ENCODE results near the gene PNPLA5. TPM values are rescaled to one million over a fixed set of nuclear protein-coding genes. Genes with fewer than 3 reads are reported as not detected.

Gene PNPLA5
- total RNA-seq, 4 donors from 2014 or later: not detected

GRCh38 chr22:43883012-43883661 is 8.7 kb downstream of the PNPLA5 start:
- TF ChIP-seq, protein P1, sequence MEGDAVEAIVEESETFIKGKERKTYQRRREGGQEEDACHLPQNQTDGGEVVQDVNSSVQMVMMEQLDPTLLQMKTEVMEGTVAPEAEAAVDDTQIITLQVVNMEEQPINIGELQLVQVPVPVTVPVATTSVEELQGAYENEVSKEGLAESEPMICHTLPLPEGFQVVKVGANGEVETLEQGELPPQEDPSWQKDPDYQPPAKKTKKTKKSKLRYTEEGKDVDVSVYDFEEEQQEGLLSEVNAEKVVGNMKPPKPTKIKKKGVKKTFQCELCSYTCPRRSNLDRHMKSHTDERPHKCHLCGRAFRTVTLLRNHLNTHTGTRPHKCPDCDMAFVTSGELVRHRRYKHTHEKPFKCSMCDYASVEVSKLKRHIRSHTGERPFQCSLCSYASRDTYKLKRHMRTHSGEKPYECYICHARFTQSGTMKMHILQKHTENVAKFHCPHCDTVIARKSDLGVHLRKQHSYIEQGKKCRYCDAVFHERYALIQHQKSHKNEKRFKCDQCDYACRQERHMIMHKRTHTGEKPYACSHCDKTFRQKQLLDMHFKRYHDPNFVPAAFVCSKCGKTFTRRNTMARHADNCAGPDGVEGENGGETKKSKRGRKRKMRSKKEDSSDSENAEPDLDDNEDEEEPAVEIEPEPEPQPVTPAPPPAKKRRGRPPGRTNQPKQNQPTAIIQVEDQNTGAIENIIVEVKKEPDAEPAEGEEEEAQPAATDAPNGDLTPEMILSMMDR (IDR thresholded peaks at IDR 0.05; ENCODE audit: low read depth): no peak

GRCh38 chr22:43882122-43882767 is 9.6 kb downstream of the PNPLA5 start:
- TF ChIP-seq, protein P1 (IDR thresholded peaks at IDR 0.05; ENCODE audit: low read depth): no peak

DNA sequence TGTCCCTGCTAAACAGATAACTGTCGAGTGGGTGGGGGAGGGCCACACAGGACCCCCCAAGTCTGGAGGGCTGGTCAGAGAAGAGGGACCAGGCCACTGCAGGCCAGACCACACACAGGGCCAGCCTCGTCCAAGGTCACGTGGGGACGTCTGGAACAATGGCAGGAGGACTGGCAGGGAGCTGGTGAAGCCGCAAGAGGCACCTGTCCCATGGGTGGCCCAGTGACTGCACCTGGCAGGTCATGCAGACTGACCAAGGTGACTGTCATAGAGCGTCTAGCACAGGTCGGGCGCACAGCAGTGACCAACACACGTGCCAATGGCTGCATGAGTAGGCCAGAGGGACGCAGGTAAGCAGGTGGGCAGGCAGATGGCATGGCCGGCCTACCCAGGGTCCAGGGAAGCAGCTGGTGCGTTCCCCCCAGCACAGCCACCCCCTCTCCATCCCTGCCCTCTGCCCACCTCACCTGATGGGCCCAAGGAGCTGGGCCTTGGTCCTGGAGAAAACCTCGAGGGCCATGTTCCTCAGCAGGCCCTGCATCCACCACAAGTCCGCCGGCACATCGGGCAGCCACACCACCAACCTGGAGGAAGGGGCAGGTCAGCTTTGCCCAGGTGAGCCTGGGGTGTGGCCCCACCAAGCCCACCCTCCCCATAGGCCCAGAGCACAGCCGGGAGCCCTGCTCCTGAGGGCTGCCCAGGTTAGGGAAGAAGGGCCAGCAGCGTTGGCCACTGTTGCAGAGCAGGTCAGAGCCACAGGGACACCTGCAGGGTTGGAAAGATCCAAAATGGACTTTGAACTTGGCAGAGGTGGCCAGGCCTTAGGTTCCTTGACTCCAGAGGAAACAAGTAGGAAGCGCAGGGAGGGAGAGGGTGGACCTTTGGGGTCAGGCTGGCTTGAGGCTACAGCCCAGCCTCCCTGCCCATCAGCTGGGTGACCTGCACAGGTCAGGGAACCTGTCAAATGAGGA is 10.4 kb downstream of the PNPLA5 start:
- TF ChIP-seq, protein P1 (IDR thresholded peaks at IDR 0.05; ENCODE audit: low read depth): no peak

GRCh38 chr22:43880541-43880991 is 11.2 kb downstream of the PNPLA5 start:
- TF ChIP-seq, protein P1 (IDR thresholded peaks at IDR 0.05; ENCODE audit: low read depth): no peak

- TF ChIP-seq, protein P1 (IDR thresholded peaks at IDR 0.05; ENCODE audit: low read depth): no peak
Observed at GRCh38 chr22:43879901-43880540, 11.8 kb downstream of the PNPLA5 start.

GRCh38 chr22:43878831-43879550 is 12.8 kb downstream of the PNPLA5 start:
- TF ChIP-seq, protein P1 (IDR thresholded peaks at IDR 0.05; ENCODE audit: low read depth): no peak
